ENCODE data around the gene KCNQ1OT1.

The KCNQ1OT1 gene

DNA sequence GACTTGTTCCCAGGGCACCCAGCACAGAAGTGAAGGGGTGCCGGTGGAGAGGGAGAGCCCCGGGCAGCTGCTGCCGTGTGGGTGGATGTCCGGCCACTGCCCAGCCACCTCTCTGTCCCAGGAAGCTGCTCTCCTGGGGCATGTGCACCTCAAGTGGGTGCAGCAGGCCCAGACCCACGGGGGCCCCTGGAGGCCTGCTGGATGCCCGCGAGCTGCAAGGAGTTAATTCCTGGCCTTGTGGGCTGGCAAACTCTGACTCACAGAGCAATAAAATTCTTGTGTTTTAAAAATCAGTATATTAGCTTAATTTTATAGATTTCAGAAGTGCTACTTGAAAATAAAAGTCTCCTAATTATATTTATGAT is 37.4 kb upstream of the KCNQ1OT1 start:
- no peak for DNase-seq (ENCODE audit: low spot score)

- DNase-seq (ENCODE audit: low spot score), result no peak
These were observed 36.9 kb upstream of the KCNQ1OT1 start for GRCh38 chr11:2736577-2737225.

- DNase-seq (ENCODE audit: low spot score), result no peak
These were observed 35.3 kb upstream of the KCNQ1OT1 start for GRCh38 chr11:2735053-2735589.

DNA sequence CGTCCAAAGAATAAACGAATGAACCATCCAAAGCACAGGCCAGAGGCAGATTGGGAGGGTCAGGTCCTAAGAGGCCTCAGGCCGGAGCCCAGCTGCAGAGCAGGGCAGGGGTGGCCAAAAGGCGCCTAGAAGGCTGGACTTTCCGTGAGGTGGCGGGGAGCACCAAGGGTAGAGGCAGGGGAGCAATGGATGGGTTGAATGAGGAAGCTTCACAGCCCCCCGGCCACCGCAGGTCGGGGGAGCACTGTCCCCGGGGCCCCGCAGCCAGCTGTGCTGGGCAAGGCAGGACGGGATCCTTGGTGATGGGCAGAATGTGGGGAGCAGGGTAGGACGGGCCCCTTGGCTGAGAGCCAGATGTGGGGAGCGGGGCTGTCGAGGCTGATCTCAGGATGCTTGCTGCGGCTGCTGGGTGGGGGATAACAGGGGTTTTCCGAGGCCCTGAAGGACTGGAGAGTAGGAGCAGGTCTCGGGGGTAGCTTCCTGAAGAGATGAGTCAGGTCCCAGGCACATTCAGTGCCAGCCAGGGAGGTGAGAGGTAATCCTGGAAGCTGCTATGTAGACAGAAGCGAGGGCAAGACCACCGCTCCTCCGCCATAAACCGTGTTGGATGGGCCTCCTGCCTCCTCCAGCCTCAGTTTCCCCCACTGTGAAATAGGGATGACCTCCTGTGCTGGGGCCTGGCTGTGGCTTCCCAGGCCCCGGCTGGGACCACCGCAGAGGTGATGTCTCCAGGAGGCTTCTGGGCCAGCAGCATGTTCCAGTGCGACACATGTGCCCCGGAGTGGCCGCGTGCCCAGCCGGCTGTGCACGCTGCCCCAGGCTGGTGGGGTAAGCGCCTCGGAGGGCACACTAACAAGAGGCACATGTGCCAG is 34.6 kb upstream of the KCNQ1OT1 start:
- no peak for DNase-seq (ENCODE audit: low spot score)

DNA sequence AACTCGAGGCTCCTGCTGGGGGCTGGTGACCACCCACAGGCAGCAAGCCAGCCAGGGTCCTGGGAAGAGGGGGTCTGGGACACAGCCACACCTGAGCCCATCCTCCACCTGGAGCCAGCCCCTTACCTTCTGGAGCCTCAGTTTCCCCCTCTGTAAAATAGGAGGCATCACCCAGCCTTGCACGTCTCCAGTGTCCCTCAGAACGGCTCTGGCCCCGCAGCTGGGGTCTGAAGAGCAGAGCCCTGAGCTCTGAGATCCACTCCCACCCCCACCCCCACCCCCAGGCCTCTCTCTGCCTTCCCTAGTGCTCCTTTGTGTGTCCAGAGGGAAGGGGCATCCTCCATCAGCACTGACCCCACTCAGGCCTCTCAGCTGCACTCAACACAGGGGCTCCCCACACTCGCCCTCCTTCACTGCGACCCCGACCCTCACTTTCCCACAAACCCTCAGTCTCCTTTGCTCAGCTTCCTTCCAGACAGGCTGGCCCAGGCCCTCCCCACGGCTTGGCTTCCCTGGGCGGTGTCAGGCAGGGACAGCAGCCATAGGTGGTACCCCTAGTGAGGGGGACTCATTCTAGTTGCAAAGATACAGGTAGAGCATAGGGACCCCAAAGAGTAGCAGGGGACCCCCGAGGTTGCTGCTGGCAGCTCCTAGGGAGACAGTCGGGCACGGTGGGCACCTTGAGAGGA is 33.3 kb upstream of the KCNQ1OT1 start:
- DNase-seq (ENCODE audit: low spot score), result no peak

- DNase-seq (ENCODE audit: low spot score), result no peak
These were observed 32.6 kb upstream of the KCNQ1OT1 start for GRCh38 chr11:2732261-2732939.

DNA sequence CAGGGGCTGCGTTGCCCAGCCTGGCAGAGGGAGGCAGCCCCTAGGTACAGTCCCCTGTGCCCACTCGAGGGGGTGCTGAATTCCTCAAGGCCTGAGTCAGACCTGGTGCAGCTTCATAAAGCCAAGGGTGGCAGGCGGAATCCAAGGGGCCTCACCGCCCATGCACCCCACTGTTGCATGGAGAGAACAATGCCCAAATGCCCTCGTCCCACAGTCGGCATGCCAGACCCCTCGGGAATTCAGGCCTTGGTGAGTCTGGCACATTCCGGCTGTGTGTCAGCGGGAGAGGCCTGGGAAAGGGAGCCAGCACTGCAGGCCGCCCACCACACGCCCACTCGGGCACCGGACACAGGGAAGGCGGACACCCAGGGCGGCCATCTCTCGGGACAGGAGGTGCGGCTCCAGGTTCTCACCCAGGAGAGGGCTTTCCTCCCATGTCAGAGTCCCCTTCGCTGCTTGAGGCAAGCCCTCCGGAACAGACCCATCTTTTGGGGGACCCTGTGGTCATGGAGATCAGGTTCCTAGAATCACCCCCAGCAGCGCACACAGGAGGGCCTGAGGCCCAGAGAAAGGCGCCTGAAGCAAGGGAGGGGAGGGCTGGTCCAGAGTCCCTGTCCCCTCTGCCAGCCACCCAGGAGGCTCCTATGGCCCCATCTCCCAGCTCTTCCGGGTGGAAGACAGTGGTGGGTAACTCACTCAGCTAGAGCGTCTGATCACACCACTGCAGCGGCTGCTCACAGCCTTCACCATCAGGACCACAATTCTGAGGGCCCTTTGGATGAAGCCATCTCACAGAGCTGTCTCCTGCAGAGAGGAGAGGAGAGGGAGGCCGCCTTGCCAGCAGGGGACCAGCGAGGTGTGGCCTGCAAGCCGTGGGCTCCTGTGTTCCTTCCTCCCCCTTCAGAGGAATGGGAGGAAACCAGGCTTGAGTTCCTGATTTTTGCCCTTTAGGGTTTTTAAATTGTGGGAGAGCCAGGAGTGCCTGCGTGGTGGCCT is 31.6 kb upstream of the KCNQ1OT1 start:
- no peak for DNase-seq (ENCODE audit: low spot score)

DNA sequence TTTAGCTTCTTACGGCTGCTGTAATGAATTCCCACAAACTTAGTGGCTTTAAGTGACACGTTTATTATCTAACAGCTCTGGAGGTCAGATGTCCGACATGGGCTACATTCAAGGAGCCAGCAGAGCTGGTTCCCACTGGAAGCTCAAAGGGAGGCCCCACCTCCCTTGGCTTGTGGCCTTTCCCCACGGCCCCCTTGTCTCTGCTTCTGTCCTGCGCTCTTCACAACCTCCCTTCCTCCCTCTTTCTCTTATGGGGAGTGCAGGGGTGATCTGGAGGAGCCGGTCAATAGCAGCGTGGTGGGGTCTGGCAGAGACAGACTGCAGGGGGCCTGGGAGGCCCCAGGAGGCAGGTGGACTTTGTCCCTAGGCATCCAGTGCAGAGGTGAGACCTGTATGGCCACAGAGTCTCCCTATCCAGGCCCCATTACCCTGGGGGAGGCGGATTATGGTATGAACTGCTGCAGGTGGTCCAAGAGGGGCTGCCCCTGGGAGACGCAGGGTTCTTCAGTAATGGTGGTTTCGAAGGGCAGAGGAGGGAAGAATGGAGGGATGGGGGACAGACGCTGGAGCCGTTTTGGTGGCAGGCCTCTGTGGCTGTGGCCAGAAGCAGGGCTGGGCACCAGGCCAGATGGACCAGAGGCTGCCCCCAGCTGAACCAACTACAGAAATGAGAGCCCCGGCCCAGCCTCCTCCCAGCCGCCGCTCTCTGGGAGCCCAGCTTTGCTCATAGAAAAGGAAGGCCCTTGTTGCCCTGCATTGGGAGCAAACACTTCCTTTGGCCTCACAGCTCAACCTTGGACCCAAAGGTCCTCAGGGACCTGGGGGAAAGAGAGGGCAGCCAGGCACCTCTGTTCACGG is 30.7 kb upstream of the KCNQ1OT1 start:
- no peak for DNase-seq (ENCODE audit: low spot score)

DNA sequence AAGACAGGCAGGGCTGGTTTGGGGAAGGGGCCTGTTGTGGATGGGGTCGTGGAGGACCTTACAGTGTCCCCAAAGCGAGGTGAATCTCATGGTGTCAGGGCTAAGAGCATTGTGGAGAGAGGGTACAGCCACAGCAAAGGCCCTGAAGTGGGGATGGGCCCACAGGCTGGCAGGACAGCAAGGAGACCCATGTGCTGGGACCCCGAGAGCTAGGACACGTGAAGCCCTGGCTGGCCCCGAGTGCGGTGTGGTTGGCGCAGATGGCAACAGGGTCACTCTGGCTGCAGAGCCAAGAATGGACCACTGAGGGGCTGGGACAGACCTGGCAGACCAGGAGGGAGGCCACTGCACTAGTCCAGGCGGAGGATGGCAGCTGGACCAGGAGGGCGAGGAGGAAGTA is 30.0 kb upstream of the KCNQ1OT1 start:
- no peak for DNase-seq (ENCODE audit: low spot score)

GRCh38 chr11:2728663-2729332 is 29.0 kb upstream of the KCNQ1OT1 start:
- DNase-seq (ENCODE audit: low spot score), result no peak

- DNase-seq (ENCODE audit: low spot score), result no peak
These were observed 28.4 kb upstream of the KCNQ1OT1 start for GRCh38 chr11:2728128-2728662.

- no peak for DNase-seq (ENCODE audit: low spot score)
These were observed 27.2 kb upstream of the KCNQ1OT1 start for GRCh38 chr11:2726964-2727363.

DNA sequence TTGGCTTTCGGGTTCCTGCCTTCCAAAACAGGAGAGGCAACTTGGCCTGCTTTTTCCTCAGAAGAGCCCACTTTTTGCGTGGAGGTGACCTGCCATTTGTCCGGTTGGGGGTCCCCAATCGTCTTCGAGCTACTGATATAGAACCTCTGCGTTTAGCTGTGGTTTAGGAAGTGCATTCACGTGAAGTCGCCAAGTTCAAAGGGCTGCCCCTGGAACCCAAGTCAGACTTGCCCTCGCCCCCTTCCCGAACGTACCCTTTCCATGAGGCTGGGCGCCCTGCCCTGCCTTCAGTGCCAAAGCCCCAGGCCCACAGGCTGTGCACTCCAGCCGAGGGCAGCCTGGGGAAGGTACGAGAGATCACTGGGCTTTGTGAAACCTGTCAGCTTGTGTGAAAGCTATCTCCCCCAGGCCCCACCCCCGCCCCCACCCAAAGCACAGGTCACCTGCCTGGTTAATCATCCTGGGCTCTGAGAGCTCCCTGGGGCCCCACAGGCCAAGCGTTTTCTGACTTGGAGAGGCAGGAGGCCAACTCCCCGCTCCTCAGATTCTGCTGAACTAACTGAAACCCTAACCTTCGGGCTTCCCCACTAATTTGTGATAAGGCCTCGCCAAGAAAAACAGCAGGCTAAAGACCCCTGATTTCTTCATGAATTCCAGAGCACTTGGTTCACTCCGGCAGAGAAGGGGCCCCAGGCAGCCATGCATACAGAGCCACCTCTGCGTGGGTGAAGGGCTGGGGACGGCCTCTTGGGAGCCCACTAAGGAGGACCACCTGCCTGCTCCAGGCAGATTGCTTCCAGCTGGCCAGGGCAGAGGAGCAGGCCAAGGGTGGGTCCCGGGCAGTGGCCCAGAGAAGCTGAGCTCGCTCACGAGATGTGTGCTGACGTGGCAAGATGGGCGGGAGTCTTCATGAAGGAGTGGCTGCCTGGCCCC is 25.8 kb upstream of the KCNQ1OT1 start:
- DNase-seq (ENCODE audit: low spot score), result no peak

GRCh38 chr11:2724653-2725367 is 25.0 kb upstream of the KCNQ1OT1 start:
- DNase-seq (ENCODE audit: low spot score), result no peak

DNA sequence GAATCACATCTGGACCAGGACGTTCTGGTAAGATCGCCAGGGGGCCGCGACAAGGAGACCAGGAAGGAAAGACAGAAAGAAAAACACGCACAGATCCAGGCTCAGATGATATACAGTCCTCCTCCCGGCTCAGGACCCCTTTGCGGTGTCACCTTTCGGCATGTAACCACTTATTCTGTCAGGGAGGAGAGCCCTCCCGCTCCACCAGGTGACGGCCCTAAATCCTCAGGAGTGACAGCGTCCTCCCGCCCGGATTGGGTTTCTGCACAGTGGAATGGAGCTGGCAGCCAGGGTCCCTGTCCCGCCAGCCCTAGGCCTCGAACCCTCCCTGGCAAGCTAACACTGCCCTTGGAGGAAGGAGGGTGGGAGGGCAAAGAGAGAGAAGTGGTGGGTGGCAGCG is 24.3 kb upstream of the KCNQ1OT1 start:
- DNase-seq (ENCODE audit: low spot score), result no peak

- DNase-seq (ENCODE audit: low spot score), result no peak
These were observed 23.2 kb upstream of the KCNQ1OT1 start for GRCh38 chr11:2722955-2723354.

- DNase-seq (ENCODE audit: low spot score), result no peak
These were observed 21.6 kb upstream of the KCNQ1OT1 start for GRCh38 chr11:2721210-2721916.
